ENCODE measurements around the gene MAPKAPK3.

The MAPKAPK3 gene

GRCh38 chr3:50627407-50628051 lies 10.6 kb downstream of the MAPKAPK3 start:
- no peak for DNase-seq (ENCODE audit: low read depth in 2 of 2)

GRCh38 chr3:50628601-50629000 lies 11.7 kb downstream of the MAPKAPK3 start:
- DNase-seq (ENCODE audit: low read depth in 2 of 2), result no peak

- DNase-seq (ENCODE audit: low read depth in 2 of 2), result no peak
Observed at GRCh38 chr3:50630394-50630793, 13.4 kb downstream of the MAPKAPK3 start.

- peak in 1 of 2 experiments; percentile 35 for DNase-seq (ENCODE audit: low read depth in 2 of 2)
Observed at GRCh38 chr3:50630877-50631276, 13.9 kb downstream of the MAPKAPK3 start.

- DNase-seq (ENCODE audit: low read depth in 2 of 2), result no peak
Observed at GRCh38 chr3:50632450-50632849, 15.5 kb downstream of the MAPKAPK3 start.

- DNase-seq (ENCODE audit: low read depth in 2 of 2), result no peak
Observed at GRCh38 chr3:50633230-50633790, 16.4 kb downstream of the MAPKAPK3 start.

- no peak for DNase-seq (ENCODE audit: low read depth in 2 of 2)
Observed at GRCh38 chr3:50635066-50635465, 18.1 kb downstream of the MAPKAPK3 start.

GRCh38 chr3:50637011-50637410 lies 20.1 kb downstream of the MAPKAPK3 start:
- DNase-seq (ENCODE audit: low read depth in 2 of 2), result no peak

- no peak for DNase-seq (ENCODE audit: low read depth in 2 of 2)
Observed at GRCh38 chr3:50637945-50638344, 21.0 kb downstream of the MAPKAPK3 start.

- peak; percentile 21 to 22 for DNase-seq (ENCODE audit: low read depth in 2 of 2)
Observed at GRCh38 chr3:50639055-50639494, 22.1 kb downstream of the MAPKAPK3 start.

GRCh38 chr3:50642382-50642781 lies 25.4 kb downstream of the MAPKAPK3 start:
- DNase-seq (ENCODE audit: low read depth in 2 of 2), result no peak

GRCh38 chr3:50644561-50644960 lies 27.6 kb downstream of the MAPKAPK3 start:
- no peak for DNase-seq (ENCODE audit: low read depth in 2 of 2)

GRCh38 chr3:50645378-50645777 lies 28.4 kb downstream of the MAPKAPK3 start:
- DNase-seq (ENCODE audit: low read depth in 2 of 2), result no peak

- DNase-seq (ENCODE audit: low read depth in 2 of 2), result no peak
Observed at GRCh38 chr3:50648313-50648712, 31.4 kb downstream of the MAPKAPK3 start.

GRCh38 chr3:50648944-50649343 lies 32.0 kb downstream of the MAPKAPK3 start:
- DNase-seq (ENCODE audit: low read depth in 2 of 2), result no peak

GRCh38 chr3:50649451-50649931 lies 32.5 kb downstream of the MAPKAPK3 start:
- no peak for DNase-seq (ENCODE audit: low read depth in 2 of 2)

- no peak for DNase-seq (ENCODE audit: low read depth in 2 of 2)
Observed at GRCh38 chr3:50650018-50650417, 33.1 kb downstream of the MAPKAPK3 start.

GRCh38 chr3:50651445-50651844 lies 34.5 kb downstream of the MAPKAPK3 start:
- DNase-seq (ENCODE audit: low read depth in 2 of 2), result no peak

GRCh38 chr3:50651920-50652529 lies 35.1 kb downstream of the MAPKAPK3 start:
- no peak for DNase-seq (ENCODE audit: low read depth in 2 of 2)

GRCh38 chr3:50652709-50653108 lies 35.8 kb downstream of the MAPKAPK3 start:
- DNase-seq (ENCODE audit: low read depth in 2 of 2), result no peak

GRCh38 chr3:50653937-50654595 lies 37.1 kb downstream of the MAPKAPK3 start:
- DNase-seq (ENCODE audit: low read depth in 2 of 2), result no peak

GRCh38 chr3:50655009-50655830 lies 38.3 kb downstream of the MAPKAPK3 start:
- DNase-seq (ENCODE audit: low read depth in 2 of 2), result no peak
